Stimulated activated CD8-positive, alpha-beta memory T cell treated with anti-CD3 and anti-CD28 coated beads, Interleukin-4, amount 100 ng/mL, for 48 hours (primary cell): ENCODE measurements around the gene RPL27A.

ENCODE experiments used
- DNase-seq: peaks from one replicate; pipeline ENCODE4 v3.0.0-alpha.2; 2020

RPL27A gene

DNA sequence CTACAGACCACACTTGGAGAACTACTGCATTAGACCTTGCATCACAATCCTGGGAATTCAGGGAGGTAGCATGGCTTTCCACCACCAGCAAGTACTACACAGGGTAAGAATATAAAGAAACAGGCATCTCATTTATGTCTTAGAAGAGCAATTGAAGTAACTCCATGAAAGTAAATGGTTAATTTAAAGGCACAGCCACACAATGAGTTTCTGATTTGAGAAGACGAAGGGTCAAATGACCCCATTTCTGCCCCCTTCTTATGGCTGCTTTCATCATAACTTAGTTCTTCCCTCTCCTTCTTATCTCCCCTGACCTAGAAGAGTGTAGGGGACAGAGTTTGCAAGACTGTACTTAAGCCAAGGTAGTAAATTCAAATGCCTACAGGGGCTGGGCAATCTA, 6.1 kb upstream of the RPL27A start:
- no peak for DNase-seq

DNA sequence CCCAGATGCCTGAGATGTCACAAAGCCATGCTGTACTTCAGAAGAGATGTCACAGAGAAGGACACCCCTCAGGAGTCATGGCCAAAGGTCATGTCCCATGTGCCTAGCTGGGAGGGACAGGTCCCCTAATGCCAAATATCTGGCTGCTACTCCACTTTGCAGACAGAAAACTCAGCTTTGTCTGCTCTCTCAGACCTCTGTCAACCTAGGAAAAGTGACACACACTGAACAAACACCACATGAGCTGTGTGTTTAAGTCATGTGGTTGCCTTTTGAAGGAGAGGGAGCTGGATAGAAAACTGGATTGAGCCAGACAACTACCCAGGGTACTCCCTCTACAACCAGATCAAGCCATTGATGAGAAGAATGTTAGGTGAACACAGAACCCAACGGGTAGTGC, 3.6 kb upstream of the RPL27A start:
- no peak for DNase-seq

DNA sequence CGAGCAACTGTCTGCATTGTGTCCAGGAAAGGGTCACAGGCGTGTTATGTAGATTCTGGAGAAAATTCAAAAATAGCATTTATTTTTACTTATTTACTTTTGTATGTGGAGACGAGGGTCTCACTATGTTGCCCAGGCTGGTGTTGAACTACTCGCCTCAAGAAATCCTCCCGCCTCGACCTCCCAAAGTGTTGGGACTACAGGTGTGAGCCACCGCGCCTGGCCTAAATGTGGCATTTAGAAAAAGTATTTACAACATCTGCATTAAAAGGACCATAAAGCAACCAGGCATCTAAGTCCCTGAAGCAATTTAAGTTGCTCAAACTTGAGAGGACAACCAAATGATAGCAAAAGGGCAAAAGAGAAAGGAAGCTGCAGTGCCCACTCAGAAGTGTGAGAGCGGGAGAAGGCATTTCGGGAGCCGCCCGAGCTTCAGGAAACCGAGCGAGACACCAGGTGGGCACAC, 722 bp upstream of the RPL27A start:
- DNase-seq: no peak

DNA sequence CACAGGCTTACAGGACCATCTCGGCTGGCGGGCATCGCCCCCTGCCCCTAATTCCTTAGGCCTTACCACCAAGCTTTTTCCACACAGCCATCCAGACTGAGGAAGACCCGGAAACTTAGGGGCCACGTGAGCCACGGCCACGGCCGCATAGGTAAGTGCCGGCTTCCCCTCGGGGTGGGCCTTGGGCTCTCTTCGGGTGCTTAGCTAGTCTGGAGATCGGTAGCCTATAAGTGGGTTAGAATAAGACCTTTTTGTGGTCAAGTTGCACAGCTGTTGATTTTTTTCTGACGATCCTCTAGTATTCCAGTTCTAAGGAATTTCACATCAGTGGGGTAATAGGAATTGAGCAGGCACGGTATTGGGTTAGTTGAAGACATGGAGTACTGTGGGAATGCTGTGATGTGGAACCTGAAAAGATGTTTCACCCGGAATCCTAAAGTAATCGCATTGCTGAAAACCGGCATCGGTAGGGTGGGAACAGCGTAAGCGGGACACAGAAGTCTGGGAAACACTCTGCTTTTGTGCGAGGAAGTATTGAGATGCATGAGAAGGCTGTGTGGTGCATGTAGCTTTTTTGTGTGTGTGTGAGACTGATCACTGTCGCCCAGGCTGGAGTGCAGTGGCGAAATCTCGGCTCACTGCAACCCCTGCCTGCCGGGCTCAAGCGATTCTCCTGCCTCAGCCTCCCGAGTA, 669 bp downstream of the RPL27A start:
- no peak for DNase-seq

DNA sequence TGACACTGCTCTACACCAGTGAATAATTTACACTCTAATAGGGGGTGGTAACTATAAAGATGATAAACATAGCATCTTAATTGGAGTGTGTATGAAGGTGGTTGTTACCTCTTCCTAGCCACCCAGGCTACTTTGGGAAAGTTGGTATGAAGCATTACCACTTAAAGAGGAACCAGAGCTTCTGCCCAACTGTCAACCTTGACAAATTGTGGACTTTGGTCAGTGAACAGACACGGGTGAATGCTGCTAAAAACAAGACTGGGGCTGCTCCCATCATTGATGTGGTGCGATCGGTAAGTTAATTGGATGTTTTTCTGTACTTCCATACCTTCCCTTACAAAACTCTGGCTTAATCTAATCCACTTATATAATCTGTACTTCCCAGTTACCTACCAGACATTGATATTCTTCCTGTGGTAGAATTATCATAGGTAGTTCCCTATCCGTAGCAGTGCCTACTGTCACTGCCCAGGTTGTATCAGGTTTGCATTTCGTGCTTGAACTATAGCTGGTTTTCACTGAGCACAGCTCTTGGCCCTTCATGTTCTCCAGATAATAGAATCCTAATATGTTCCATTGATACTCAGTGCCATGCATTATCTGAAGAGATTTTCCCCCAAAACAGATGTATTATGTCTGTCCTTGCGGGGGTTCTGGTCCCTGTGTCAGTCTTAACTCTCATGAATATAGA, 2.2 kb downstream of the RPL27A start:
- no peak for DNase-seq

DNA sequence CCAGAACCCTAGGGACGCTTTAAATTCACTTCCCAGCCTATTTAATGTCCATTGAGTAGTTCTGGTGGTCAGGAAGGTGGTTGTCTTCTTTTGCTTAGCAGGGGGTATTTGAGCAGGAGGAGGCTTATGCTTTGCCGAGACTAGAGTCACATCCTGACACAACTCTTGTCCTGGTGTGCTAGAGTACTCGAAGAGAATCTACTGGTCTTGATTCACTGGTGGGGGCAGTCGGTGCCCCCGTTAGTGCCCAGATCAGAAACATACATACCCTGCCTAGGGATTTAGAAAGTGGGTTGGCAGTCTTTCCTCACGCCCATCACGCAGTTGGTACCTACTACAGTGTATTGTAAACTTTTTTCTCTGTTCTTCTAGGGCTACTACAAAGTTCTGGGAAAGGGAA, 2.7 kb downstream of the RPL27A start:
- DNase-seq: no peak

DNA sequence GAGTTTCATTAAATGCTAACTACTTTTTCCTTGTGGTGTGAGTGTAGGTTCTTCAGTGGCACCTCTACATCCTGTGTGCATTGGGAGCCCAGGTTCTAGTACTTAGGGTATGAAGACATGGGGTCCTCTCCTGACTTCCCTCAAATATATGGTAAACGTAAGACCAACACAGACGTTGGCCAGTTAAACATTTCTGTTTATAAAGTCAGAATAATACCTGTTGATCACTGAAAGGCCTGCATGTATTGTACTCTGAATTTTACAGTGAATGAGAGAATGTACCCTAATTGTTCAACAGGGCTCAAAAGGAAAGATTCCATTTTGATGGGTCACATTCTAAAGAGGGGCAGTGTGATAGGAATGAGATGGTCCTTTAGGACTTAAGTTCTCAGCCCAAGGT, 3.2 kb downstream of the RPL27A start:
- DNase-seq: no peak

DNA sequence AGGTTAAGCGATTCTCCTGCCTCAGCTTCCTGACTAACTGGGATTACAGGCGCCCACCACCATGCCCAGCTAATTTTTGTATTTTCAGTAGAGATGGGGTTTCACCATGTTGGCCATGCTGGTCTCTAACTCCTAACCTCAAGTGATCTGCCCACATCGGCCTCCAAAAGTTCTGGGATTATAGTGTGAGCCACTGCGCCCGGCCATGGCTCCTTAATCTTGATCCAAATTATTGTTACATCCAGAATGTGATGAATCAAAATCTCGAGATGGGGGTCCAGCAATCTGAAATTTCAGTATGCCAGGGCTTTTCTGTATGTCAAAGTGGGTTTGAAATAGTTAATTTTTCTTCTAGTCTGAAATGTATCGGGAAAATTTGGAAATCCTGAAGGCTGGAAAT, 3.7 kb downstream of the RPL27A start:
- no peak for DNase-seq

DNA sequence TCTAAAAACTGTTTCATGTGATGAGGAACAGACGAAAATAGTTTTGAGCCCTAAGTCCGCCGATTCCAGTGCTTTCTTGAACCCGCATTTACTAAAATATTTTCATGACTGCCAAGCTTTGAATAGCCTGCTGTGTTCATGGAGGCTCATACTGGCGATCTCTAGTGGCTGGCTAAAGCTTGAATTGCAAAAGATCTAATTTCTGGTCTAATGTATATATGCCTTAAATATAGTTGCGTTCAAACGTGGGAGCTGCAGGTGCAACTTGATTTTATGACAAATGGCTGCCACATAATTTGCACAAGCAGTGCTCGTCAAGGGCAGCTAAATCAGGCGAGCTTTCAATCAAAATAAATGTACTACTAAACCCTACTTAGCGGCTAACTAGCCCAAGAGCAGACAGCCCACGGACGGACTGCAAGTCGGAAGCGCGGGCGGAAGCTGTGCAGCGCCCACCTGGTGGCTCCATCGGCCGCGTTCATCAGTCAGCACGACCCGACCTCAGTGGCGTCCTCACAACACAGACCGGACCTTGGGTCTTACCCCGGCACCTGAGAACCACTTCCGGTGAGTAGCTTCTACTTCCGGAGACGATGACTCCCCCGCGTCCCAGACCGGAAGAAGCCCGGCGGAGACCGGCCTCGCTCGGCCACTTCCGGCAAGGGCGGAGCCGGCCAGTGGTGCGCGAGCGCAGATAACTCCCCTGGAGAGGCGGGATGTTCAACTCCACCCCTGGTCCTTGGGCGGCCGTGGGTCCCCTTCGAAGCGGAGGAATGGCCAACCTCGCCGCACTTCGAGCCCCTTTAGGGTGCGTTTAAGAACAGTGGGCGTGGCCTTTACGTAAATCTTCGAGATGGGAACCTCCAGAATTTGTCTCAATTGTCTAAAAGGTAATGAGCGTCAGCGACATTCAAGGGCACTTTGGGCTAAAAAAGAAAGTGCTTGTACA, 6.1 kb downstream of the RPL27A start:
- DNase-seq: peak; percentile 93

DNA sequence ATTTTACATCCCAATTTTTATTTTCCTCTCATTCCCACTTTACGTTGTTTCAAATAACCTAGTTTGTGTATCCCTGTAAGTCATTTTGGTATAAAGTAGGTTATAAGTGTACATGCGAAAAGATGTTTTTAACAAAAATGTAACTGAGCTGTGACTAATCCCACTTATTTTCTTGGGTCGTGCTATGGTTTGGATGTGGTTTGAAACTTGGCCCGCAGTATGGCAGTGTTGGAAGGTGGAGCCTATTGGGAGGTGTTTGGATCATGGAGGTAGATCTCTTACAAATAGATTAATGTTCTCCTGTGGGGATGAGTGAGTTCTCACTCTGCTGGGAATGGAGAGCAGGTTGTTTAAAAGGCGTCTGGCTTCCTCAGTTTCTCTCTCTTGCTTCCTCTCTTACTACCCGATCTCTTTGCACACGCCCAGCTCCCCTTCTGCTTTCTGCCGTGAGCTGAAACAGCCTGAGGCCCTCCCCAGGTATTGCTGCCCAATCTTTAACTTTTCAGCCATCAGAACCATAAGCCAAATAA, 7.2 kb downstream of the RPL27A start:
- peak; percentile 20 for DNase-seq

DNA sequence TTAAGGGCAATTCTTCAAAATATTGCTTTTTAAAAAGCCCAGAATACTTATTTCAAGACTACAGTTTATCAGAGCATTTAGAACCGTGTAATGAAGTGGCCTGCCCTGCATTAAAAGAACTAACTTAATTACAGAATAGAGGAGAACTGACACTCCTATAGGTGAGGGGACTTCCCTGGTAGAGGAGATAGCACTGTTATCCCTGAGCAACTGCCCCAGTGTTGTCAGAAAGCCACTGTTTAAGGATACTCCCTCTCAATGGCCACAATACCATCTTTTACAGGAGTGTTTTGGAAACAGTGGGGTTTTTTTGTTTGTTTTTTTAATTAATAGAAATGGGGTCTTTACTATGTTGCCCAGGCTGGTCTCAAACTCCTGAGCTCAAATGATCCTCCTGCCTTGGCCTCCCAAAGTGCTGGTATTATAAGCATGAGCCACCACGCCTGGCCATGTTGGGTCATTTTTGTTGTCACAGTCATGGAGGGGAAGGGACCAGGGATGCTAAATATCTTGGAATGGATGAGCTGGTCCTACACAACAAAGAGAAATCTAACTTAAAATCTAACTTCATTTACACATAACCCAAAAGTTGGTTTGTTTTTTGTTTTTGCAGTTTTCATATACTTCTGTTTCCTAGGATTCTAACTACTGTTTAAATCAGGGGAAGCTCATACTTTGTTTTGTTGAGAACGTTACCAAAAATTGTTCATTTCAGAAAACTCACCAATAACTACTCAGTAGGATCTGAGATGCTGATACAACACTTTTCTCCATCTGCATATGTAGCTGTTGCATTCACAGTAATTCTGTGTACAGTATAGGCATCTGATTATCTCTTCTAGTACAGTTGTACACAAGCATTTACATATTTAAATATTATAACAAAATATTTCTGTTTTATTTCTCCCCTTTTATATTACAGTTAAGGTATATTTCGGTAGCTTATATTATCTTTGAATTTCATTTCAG, 8.1 kb downstream of the RPL27A start:
- DNase-seq: peak; percentile 18

DNA sequence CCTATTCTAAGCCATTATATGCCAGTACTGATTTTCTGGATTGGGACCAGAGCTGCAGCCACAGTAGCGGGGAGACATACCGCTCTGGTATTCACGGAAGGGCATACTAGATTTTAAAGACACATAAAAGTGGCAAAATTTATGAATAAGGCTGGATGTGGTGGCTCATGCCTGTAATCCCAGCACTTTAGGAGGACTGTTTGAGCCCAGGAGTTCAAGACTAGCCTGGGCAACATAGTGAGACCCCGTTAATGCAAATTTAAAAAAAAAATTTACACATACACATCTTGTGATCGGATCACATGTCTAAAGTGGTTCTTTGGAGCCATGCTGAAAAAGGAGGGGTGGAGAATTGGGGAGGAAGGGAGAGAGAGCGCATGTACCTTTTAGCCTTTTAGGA, 9.0 kb downstream of the RPL27A start:
- no peak for DNase-seq

DNA sequence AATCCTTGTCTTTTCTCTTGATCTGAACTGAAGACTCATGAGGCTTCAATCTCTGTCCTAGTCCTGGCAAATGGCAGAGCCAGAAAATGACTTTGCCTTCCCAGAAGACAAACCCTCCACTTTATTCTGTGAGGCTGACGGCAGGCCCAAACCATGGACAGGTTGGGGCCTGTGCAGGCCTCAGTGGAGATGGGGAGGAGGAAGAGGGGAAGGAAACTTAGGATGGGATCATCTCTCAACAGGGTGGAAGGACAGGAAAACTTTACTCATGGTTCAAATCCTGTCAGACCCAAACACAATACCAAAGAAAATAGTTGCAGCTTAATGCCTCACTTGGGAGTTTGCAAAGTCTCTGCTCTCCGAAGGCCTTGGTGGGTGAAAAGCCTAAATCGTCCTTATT, 9.8 kb downstream of the RPL27A start:
- DNase-seq: no peak

DNA sequence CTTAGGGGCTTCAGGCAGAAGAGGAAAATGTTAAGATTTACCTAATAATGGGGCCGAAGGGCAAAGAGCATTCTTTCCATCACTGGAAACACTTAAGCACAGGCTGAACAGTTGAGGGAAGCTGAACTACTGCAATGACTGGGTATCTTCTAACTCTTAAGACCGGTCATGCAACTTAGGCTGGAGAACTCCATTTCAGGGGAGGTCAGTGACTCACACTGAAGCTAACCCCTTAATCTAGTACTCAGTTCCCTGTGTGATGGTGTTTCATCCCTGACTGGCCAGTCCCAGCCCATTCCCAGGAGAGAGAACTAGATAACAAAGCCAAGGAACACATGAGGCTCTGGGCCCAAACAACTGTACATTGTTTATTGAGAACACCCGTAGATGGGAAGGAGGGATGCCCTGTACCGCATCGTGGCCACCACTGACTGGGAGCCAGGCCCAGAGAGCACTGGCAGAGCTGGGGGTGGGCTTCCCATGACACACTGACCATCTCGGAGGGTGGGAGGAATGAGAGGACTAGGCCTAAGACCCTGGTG, 10.5 kb downstream of the RPL27A start:
- DNase-seq: no peak

DNA sequence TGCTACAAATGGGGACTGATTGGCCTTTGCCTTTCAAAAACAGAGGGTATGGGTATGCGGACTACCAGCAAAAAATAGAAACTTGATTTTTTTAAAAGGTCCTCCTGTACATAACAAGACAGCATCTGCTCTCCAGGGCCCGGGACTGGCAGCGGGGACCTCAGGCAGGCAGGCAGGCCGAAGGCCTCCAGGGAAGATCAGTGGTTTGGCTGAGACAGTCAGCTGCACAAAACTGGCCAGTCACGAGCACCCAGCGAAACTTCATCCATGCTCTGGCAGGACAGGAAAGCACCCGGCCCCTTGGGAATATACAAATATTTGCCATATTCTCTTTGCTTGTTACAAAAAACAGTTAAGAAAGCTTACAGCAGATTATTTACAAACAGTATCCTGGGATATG, 11.0 kb downstream of the RPL27A start:
- no peak for DNase-seq

DNA sequence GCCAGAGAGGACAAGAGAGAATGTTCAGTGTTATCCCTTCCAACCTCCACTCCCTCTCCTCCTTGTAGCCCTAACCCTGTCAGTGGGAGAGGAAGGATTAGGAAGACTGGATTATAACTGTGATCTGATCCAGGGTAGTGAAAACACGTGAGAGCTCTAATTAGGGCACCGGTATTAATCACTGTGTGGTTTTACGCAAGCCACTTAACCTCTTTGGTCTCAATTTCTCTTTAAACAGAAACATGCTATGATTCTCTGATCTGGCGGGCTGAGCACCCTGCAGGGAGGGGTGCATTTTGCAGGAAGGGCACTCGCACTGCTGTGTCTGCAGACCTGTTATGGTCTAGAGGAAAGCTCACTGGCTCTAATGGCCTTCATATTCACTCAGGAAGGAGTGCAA, 11.5 kb downstream of the RPL27A start:
- DNase-seq: no peak

DNA sequence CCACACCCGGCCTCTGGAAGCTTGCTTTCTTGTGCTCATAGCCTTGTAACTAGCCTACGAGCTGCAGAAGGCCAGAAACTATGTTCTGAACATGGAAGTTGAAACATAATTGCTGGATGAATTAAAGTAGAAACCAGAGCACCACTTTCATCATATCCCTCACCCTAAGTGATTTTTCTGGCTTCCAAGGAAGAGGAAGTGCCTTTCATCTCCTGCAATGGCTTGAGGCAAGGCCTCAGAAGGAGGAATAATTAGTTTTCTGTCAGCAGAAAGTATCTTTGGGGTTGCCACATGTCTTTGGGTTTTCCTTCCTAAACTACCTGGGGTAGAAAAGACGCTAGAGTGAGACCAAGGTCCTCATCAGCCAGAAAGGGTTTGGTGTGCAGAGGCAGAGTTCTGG, 14.5 kb downstream of the RPL27A start:
- DNase-seq: no peak

DNA sequence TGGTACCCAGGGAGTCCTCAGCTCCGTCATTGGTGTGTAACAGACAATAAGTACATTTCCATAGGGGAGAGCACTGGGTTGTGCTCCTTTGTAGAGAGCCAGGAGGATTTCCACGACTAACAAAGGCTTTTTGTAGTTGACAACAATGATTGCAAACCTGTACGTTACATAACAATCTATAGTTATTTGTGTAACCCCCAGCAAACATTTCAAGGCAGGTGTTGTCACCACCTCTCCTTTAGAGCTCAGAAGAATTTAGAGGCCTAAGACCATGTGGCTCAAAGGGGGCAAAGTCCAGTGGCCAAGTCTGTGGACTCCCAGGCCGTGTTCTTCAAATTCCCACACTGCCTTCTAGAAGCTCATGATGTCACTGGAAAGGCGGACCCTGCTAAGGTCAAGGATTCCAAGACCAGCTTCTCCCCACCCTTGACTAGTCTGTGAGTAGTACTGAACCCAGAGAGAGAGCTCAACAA, 15.8 kb downstream of the RPL27A start:
- DNase-seq: no peak

DNA sequence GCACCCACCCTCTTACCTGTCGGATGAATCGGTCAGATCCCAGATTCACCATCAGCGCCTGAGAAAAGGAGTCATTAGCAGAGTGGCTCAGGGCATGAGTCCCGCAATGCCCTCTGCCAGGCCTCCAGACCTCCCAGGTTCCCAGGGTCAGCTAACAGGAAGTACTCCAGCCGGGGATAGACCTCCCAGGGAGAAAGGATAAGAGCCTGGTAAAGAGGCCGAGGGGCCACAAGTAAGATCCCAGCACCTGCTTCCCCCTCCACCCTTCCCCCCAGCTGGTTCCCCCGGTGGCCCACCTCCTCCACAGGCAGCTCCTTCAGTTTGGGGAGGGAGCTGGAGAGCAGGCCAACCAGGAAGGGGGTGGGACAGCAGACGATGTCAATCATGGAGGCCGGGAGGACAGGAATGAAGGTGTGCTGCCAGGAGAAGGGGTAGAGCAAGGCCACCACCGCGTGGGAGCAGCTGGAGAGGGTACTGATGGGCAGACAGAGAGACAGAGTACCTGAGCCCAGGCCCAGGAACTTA, 16.4 kb downstream of the RPL27A start:
- no peak for DNase-seq

DNA sequence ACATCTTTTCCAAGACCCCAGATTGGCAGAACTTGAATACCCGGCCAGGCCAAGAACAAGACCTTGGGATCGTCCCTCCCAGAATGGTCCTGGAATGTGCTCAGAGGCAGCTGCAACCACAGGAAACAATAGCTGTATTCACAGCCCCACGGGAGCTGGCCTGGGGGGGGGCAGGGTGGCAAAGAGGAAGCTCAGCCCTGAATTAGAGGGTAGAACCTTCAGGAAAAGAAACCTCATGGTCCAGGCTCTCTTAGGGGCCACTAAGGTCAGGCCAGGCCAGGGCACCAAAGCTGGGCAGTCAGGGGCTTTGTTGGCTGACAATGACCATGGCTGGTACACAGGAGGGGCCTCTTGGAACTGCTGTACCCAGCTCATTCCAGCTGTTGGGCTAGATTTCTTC, 17.3 kb downstream of the RPL27A start:
- no peak for DNase-seq

DNA sequence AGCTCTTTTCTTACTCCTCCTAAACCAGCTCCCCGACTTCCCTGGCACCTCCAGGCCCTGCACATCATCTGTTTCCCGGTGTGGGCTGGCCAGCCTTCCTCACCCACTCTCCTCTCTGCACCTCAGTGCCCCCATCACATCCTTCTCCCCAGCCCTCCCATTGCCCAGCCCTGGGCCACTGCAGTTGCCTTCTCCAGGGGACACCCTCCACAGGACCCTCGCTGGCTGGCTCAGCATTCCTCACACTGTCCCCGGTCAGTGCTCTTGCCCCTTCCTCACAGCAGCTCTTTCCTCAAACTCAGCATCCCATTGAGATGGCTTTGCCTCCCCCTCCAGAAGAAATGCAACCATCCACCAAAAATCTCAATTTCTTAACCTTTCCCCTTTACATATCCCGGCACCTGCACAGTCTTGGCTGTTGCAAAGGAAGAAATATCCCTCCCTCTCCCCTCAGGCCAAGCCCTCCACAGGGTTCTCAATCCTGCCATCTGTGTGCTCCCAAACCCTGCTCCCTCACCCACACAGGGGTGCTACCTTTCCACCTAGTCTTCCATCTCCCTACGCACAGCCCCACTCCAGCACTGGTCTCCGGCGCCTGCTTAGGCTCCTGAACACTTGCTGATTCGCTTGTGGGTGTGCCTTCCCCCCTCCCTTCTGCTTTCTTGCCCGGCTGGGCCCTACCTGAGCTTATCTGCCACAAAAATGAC, 19.5 kb downstream of the RPL27A start:
- no peak for DNase-seq
